WERI-Rb-1 (cell line): ENCODE results near the gene CLDN18.
A peak's percentile ranks its signal among the peaks of the same experiment; 100 is the strongest.

Experiments used
- DNase-seq: peaks from one replicate; pipeline ENCODE4 v3.0.0-alpha.2; 2020
- H3K27ac ChIP-seq: fragments of 250-450 bp; sonication (Bioruptor Pico); 2 replicates; pipeline ENCODE4 v1.5.1; 2020; ENCODE audit warnings: mild to moderate bottlenecking, moderate library complexity
- H3K27me3 ChIP-seq: fragments of 250-450 bp; sonication (Bioruptor Pico); 2 replicates; pipeline ENCODE4 v1.5.1; 2021; ENCODE audit warnings: mild to moderate bottlenecking, low read depth, moderate library complexity; ENCODE audit not compliant: insufficient read depth, severe bottlenecking
- H3K36me3 ChIP-seq: fragments of 250-450 bp; sonication (Bioruptor Pico); 2 replicates; pipeline ENCODE4 v1.5.1; 2020; ENCODE audit warnings: mild to moderate bottlenecking, moderate library complexity
- H3K4me3 ChIP-seq: 2 replicates; pipeline ENCODE4 v1.5.1; 2011; ENCODE audit warnings: low read depth, mild to moderate bottlenecking, control low read depth, low read length
- H3K9me3 ChIP-seq: fragments of 250-450 bp; sonication (Bioruptor Pico); 2 replicates; pipeline ENCODE4 v1.5.1; 2021; ENCODE audit warnings: mild to moderate bottlenecking, moderate library complexity; ENCODE audit not compliant: severe bottlenecking
- CTCF ChIP-seq: IDR thresholded peaks from 2 replicates; pipeline ENCODE4 v1.5.1; 2011; ENCODE audit warnings: low read depth, mild to moderate bottlenecking, control low read depth, inconsistent platforms, low read length

Gene CLDN18

GRCh38 chr3:138046955-138047354 is 37.0 kb downstream of the CLDN18 start:
- H3K27ac ChIP-seq, result no peak overlapping the region
- TF ChIP-seq CTCF, result no peak
- no peaks in the 10 kb centered on the region for H3K27me3 ChIP-seq
- peaks cover 23% of the 10 kb centered on the region for H3K36me3 ChIP-seq
- no peak overlapping the region for H3K4me3 ChIP-seq
- no peaks in the 10 kb centered on the region for H3K9me3 ChIP-seq
- no peak for DNase-seq

GRCh38 chr3:138047596-138048158 is 37.7 kb downstream of the CLDN18 start:
- H3K9me3 ChIP-seq, result no peaks in the 10 kb centered on the region
- no peak for DNase-seq
- no peak overlapping the region for H3K4me3 ChIP-seq
- no peaks in the 10 kb centered on the region for H3K27me3 ChIP-seq
- no peak for TF ChIP-seq CTCF
- H3K36me3 ChIP-seq, result peaks cover 23% of the 10 kb centered on the region
- no peak overlapping the region for H3K27ac ChIP-seq

- H3K27ac ChIP-seq, result no peak overlapping the region
- DNase-seq, result no peak
Observed at GRCh38 chr3:138049157-138049919, 39.4 kb downstream of the CLDN18 start.

GRCh38 chr3:138051947-138052802 is 42.2 kb downstream of the CLDN18 start:
- TF ChIP-seq CTCF, result peak; percentile 79
- Histone ChIP-seq H3K4me3 (no peak overlapping the region), H3K27me3 (no peaks in the 10 kb centered on the region), H3K36me3 (peaks cover 26% of the 10 kb centered on the region), H3K27ac (no peak overlapping the region), H3K9me3 (no peaks in the 10 kb centered on the region)
- peak; percentile 53 for DNase-seq

More at GRCh38 chr3:138049157-138049919, 39.4 kb downstream of the CLDN18 start:
- Histone ChIP-seq H3K27me3 (no peaks in the 10 kb centered on the region), H3K36me3 (peaks cover 29% of the 10 kb centered on the region), H3K9me3 (no peaks in the 10 kb centered on the region), H3K4me3 (no peak overlapping the region)
- peak; percentile 44 for TF ChIP-seq CTCF

- no peak for DNase-seq
- peaks cover 17% of the 10 kb centered on the region for H3K36me3 ChIP-seq
- no peak overlapping the region for H3K4me3 ChIP-seq
- TF ChIP-seq CTCF, result no peak
- no peaks in the 10 kb centered on the region for H3K9me3 ChIP-seq
- no peaks in the 10 kb centered on the region for H3K27me3 ChIP-seq
- H3K27ac ChIP-seq, result no peak overlapping the region
Observed at GRCh38 chr3:138054057-138054456, 44.1 kb downstream of the CLDN18 start.
